HAP-1 (cell line): ENCODE data around the gene KCTD20.
"Not testable (repeated sequence)": the region's sequence is repeated elsewhere in the genome, so short reads cannot be mapped to it uniquely, and the experiment has no call there.

ENCODE experiments used
- DNase-seq, 2 experiments: peaks; one replicate each; pipeline ENCODE4 v3.0.0-alpha.2; 2016 to 2020; ENCODE audit warnings: low spot score in 2 of 2
- H3K27me3 ChIP-seq: fragments of 250-450 bp; sonication (Bioruptor Pico); 2 replicates; pipeline ENCODE4 v1.5.1; 2020; ENCODE audit warnings: low read depth, mild to moderate bottlenecking, moderate library complexity
- H3K36me3 ChIP-seq: fragments of 250-450 bp; sonication (Bioruptor Pico); replicated peaks from 2 replicates; pipeline ENCODE4 v1.5.1; 2020; ENCODE audit warnings: mild to moderate bottlenecking
- H3K4me1 ChIP-seq: fragments of 250-450 bp; sonication (Bioruptor Pico); 2 replicates; pipeline ENCODE4 v1.5.1; 2020; ENCODE audit warnings: mild to moderate bottlenecking
- H3K4me3 ChIP-seq: fragments of 250-450 bp; sonication (Bioruptor Pico); 2 replicates; pipeline ENCODE4 v1.5.1; 2020; ENCODE audit warnings: mild to moderate bottlenecking, moderate library complexity
- H3K9me3 ChIP-seq: fragments of 250-450 bp; sonication (Bioruptor Pico); 2 replicates; pipeline ENCODE4 v1.5.1; 2020; ENCODE audit warnings: mild to moderate bottlenecking, moderate library complexity
- in situ Hi-C: fragments of 300-500 bp; cut with MboI; formaldehyde crosslinking; loops from 3 replicates; pipeline ENCODE4 v1.14.3; 2020; ENCODE audit warnings: low sequenced_read_pairs, inconsistent platforms, mixed read lengths

Gene KCTD20

DNA sequence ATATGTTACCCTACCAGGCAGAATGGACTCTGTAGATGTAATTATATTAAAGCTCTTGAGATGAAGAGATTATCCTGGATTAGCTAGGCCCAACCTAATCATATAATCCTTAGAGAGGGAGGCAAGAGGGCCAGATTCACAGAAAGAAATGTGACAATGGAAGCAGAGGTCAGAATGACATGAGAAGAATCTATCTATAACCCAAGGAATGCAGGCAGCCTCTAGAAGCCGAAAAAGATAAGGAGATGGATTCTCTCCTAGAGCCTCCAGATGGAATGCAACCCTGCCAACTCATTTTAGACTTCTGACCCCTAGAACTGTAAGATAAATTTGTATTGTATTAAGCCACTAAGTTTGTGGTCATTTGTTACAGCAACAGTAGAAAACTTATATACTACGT, 12.4 kb upstream of the KCTD20 start:
- in situ Hi-C loops: no loop called here
- H3K4me3 ChIP-seq: no peak overlapping the region
- H3K36me3 ChIP-seq: no peaks in the 10 kb centered on the region
- no peaks in the 10 kb centered on the region for H3K27me3 ChIP-seq
- H3K9me3 ChIP-seq: no peaks in the 10 kb centered on the region
- no peak for DNase-seq
- peaks cover 2% of the 10 kb centered on the region; the same call in 1 of the 2 replicates for H3K4me1 ChIP-seq

GRCh38 chr6:36431197-36431596, 11.6 kb upstream of the KCTD20 start:
- H3K4me3 ChIP-seq: no peak overlapping the region
- no peaks in the 10 kb centered on the region for H3K27me3 ChIP-seq
- H3K4me1 ChIP-seq: peaks cover 2% of the 10 kb centered on the region; the same call in 1 of the 2 replicates
- no peaks in the 10 kb centered on the region for H3K36me3 ChIP-seq
- no peak for DNase-seq
- no peaks in the 10 kb centered on the region for H3K9me3 ChIP-seq
- in situ Hi-C loops: no loop called here

- in situ Hi-C loops: no loop called here
- H3K4me3 ChIP-seq: no peak overlapping the region
- peaks cover 2% of the 10 kb centered on the region; the same call in 1 of the 2 replicates for H3K4me1 ChIP-seq
- H3K36me3 ChIP-seq: no peaks in the 10 kb centered on the region
- no peaks in the 10 kb centered on the region for H3K27me3 ChIP-seq
- DNase-seq: no peak
- H3K9me3 ChIP-seq: no peaks in the 10 kb centered on the region
These were observed 10.6 kb upstream of the KCTD20 start for GRCh38 chr6:36432151-36432671.

GRCh38 chr6:36436466-36436865, 6.3 kb upstream of the KCTD20 start:
- in situ Hi-C loops: no loop called here
- Histone ChIP-seq H3K27me3 (no peaks in the 10 kb centered on the region), H3K4me3 (no peak overlapping the region), H3K4me1 (peaks cover 5% of the 10 kb centered on the region), H3K9me3 (no peaks in the 10 kb centered on the region), H3K36me3 (no peaks in the 10 kb centered on the region)
- no peak for DNase-seq

- no peaks in the 10 kb centered on the region for H3K36me3 ChIP-seq
- H3K4me1 ChIP-seq: peaks cover 19% of the 10 kb centered on the region
- no peak overlapping the region for H3K4me3 ChIP-seq
- peak; percentile 90 to 92 for DNase-seq
- no peaks in the 10 kb centered on the region for H3K9me3 ChIP-seq
- H3K27me3 ChIP-seq: no peaks in the 10 kb centered on the region
- in situ Hi-C loops: no loop called here
These were observed 1.4 kb upstream of the KCTD20 start for GRCh38 chr6:36441307-36441894.

- Histone ChIP-seq H3K27me3 (no peaks in the 10 kb centered on the region), H3K36me3 (no peaks in the 10 kb centered on the region), H3K4me3 (peak overlapping the region; percentile 81), H3K4me1 (peaks cover 19% of the 10 kb centered on the region), H3K9me3 (no peaks in the 10 kb centered on the region)
- no peak for DNase-seq
- in situ Hi-C loops: no loop called here
These were observed 613 bp upstream of the KCTD20 start for GRCh38 chr6:36442103-36442670.

DNA sequence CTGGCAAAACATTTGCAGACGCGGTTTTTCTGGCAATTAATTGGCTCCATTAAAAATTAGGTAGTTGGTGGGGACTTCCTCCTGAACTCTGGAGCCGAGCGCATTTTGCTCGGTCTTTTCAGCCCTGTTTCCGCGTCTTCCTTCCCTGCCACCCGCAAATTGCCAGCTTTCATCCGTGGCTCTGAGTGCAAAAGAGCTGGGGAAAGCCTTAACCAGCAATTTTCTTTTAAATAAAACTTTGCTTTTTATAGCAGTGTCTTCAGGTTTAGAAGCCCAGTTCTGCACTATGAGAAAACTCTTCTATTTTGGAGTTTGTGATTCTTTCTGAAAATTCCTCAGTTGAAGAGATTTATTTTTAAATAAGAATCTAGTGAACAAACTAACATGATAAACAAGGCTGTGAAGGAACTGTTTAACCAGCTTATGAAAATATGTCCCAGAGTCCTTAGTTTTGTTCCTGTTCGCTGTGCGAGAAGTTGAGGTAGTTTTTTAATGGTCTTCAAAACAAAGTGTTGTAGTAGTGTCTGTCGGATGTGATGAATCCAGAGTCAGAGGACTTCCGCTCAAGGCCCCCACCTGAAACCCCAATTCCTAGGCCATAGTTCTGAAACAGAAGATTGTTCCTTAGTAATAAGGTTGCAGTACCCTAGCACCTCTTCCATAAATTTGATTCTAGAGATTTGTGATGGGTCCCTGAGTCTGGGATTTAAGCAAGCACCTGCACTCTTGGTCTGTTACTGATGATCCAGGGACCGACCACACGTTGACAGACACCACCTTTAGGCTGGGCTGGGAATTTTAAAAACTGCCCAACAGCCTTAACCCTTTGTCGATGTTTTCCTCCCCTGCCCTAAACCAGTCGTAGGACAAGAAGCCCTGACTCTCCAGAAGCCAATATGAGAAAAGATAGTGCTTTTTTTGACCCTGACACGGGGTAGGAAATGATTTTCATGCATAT, 950 bp downstream of the KCTD20 start:
- in situ Hi-C loops: no loop called here
- peak; percentile 45 to 46 for DNase-seq

GRCh38 chr6:36444470-36444869, 1.7 kb downstream of the KCTD20 start:
- peaks cover 8% of the 10 kb centered on the region; the same call in 1 of the 2 replicates for H3K36me3 ChIP-seq
- H3K9me3 ChIP-seq: no peaks in the 10 kb centered on the region
- peak overlapping the region; percentile 81 for H3K4me3 ChIP-seq
- peaks cover 19% of the 10 kb centered on the region for H3K4me1 ChIP-seq
- H3K27me3 ChIP-seq: no peaks in the 10 kb centered on the region
- in situ Hi-C loops: no loop called here
- DNase-seq: no peak

More for the DNA sequence above, 950 bp downstream of the KCTD20 start:
- Histone ChIP-seq H3K9me3 (no peaks in the 10 kb centered on the region), H3K4me3 (peak overlapping the region; percentile 81), H3K4me1 (peaks cover 19% of the 10 kb centered on the region), H3K27me3 (no peaks in the 10 kb centered on the region), H3K36me3 (peaks cover 5% of the 10 kb centered on the region; the same call in 1 of the 2 replicates)

DNA sequence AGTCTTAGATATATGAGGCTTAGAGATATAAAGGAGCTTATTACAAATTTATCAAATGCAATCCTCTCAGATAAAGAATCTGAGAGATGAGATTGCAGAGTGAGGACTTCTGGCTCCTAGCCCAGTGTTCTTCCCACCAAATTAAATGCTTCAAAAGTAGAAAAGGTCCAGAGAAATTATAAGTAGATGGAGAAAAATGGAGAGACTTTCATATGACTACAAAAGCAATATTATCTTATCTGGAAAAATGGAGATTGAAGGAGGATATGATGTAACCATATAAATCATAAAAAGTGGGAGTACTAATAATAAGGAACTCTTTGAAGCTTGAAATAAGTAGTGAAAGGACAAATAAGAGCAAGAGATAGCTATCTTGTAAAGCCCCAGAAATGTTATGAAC, 2.8 kb downstream of the KCTD20 start:
- Histone ChIP-seq H3K27me3 (no peaks in the 10 kb centered on the region), H3K36me3 (peaks cover 9% of the 10 kb centered on the region; the same call in 1 of the 2 replicates), H3K4me1 (peaks cover 19% of the 10 kb centered on the region), H3K4me3 (no peak overlapping the region), H3K9me3 (no peaks in the 10 kb centered on the region)
- in situ Hi-C loops: no loop called here
- no peak for DNase-seq

- DNase-seq, H3K4me1 ChIP-seq, H3K4me3 ChIP-seq, in situ Hi-C loops, H3K27me3 ChIP-seq, H3K9me3 ChIP-seq: not testable (repeated sequence)
- H3K36me3 ChIP-seq: peaks cover 20% of the 10 kb centered on the region
These were observed 6.4 kb downstream of the KCTD20 start for GRCh38 chr6:36449173-36449572.

- DNase-seq, H3K4me1 ChIP-seq, H3K4me3 ChIP-seq, in situ Hi-C loops, H3K9me3 ChIP-seq, H3K27me3 ChIP-seq: not testable (repeated sequence)
- peaks cover 24% of the 10 kb centered on the region for H3K36me3 ChIP-seq
These were observed 10.1 kb downstream of the KCTD20 start for GRCh38 chr6:36452897-36453296.

DNA sequence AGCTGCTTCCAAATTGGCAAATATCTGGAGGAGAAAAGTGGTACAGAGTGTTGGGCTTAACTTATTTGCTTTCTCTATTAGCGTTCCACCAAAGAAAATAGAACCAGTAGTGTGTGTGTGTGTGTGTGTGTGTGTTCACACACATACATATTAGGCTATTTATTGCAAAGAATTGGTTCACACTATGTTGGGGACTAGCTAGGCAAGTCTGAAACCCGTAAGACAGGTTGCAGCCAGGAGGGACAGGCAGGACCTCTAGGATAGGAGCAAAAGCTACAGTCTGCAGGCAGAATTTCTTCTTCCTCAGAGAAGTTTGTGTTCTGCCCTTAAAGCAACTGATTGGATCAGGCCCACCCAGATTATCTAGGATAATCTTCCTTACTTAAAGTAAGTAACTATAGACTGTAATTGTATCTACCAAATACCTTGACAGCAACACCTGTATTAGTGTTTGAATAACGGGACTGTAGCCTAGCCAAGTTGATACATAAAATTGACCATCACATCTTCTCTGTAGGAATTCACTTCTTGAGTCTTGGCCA, 12.8 kb downstream of the KCTD20 start:
- no peak for DNase-seq
- Histone ChIP-seq H3K27me3 (no peaks in the 10 kb centered on the region), H3K4me1 (no peaks in the 10 kb centered on the region), H3K4me3 (no peak overlapping the region), H3K9me3 (no peaks in the 10 kb centered on the region), H3K36me3 (peaks cover 14% of the 10 kb centered on the region)
- in situ Hi-C loops: no loop called here

DNA sequence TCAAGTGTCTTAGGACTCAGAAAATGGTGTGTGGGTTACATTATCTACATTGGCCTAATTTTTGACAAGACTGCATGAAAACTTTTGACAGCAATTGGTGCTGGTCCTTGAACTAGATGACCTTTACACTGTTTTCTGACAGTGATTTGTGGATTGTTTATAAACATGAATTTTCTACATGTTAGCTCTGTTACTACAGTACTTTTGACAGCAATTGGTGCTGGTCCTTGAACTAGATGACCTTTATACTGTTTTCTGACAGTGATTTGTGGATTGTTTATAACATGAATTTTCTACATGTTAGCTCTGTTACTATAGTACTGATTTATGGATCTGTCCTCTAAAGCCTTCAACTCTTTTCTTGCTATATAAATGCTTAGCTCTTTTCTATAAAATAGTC, 16.7 kb downstream of the KCTD20 start:
- no peak overlapping the region for H3K4me3 ChIP-seq
- H3K36me3 ChIP-seq: peaks cover 5% of the 10 kb centered on the region; the same call in 1 of the 2 replicates
- in situ Hi-C loops: no loop called here
- no peaks in the 10 kb centered on the region for H3K9me3 ChIP-seq
- H3K4me1 ChIP-seq: peaks cover 16% of the 10 kb centered on the region
- DNase-seq: no peak
- H3K27me3 ChIP-seq: no peaks in the 10 kb centered on the region
